Left cardiac atrium (tissue), 4 donors: ENCODE results near the gene QDPR. TPM values are rescaled to one million over a fixed set of nuclear protein-coding genes. Genes with fewer than 3 reads are reported as not detected.

Source experiments
- ATAC-seq, 2 donors: fragments of 200-7000 bp; cut with Tn5 transposase; one replicate each; pipeline ENCODE4 v1.9.1; 2020; ENCODE audit warnings: mild to moderate bottlenecking in 2 of 2, moderate library complexity in 2 of 2
- DNase-seq: peaks from one replicate; pipeline ENCODE4 v3.0.0-alpha.2; 2020
- intact Hi-C, 2 donors: fragments of 100-400 bp; cut with DNase I; formaldehyde crosslinking; loops; one replicate each; pipeline versions ENCODE4 v1.14.1 to v1.15.1; 2022 to 2023
- total RNA-seq, 2 donors: library from RNA; stranded (reverse); fragmentation: NEBNext Ultra II Directional; extraction: Animal tissue kit (Norgen Biotek cat#: 25700); gene quantifications; one replicate each; pipeline ENCODE4 v1.2.1, GENCODE V29; 2021
- donor health status: DM: no; HTN: yes; CAD: no.
- donor health status: DM: no; HTN: yes; CAD: no; lungs with severe emphysema.
- donor health status: DM: yes; HTN: yes; CAD: no.
- donor health status: Dilated cardiomyopathy.

QDPR gene
- total RNA-seq, 2 donors from 2014 or later, result 38.3 to 45.4 TPM

DNA sequence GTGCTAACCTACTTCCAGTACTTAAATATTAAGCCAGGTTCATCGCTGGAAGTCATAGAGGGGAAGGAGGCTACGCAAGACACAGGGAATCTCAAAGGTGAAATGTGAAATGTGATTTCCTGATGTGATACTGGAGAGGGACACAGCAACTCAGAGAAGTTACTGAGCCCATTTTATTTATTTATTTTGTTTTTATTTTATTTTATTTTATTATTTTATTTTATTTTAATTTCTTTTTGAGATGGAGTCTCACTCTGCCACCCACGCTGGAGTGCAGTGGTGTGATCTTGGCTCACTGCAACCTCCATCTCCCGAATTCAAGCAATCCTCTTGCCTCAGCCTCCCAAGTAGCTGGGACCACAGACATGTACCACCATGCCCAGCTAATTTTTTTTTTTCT, 22.8 kb upstream of the QDPR start:
- ATAC-seq (no peak), DNase-seq (no peak)
- intact Hi-C loops, result no loop called here

GRCh38 chr4:17531538-17532285, 19.8 kb upstream of the QDPR start:
- intact Hi-C loops, result no loop called here
- DNase-seq (no peak), ATAC-seq (no peak)

DNA sequence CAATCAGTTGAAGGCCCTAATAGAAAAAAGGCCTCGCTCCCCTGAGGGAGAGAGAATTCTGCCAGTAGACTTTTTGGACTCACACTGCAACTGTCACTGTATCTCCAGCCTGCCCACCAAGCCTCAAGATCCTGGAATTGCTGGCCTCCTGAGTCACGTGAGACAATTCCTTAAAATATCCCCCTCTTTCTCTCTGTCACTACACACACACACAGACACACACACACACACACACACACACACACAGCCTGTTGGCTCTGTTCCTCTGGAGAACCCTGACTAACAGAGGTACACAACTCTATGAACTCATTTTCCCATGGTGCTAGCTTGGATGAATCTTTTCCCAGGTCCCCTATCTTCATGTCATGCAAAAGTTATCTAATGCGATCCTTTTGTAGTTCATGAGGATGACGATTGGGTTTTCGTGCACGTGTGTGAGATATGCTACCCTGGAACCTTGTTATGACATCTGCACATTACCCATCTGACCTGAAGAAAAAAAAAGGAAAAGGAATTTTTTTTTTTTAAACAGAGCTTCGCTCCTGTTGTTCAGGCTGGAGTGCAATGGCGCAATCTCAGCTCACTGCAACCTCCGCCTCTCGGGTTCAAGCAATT, 16.8 kb upstream of the QDPR start:
- no peak for ATAC-seq
- no peak for DNase-seq
- intact Hi-C loops, result no loop called here

DNA sequence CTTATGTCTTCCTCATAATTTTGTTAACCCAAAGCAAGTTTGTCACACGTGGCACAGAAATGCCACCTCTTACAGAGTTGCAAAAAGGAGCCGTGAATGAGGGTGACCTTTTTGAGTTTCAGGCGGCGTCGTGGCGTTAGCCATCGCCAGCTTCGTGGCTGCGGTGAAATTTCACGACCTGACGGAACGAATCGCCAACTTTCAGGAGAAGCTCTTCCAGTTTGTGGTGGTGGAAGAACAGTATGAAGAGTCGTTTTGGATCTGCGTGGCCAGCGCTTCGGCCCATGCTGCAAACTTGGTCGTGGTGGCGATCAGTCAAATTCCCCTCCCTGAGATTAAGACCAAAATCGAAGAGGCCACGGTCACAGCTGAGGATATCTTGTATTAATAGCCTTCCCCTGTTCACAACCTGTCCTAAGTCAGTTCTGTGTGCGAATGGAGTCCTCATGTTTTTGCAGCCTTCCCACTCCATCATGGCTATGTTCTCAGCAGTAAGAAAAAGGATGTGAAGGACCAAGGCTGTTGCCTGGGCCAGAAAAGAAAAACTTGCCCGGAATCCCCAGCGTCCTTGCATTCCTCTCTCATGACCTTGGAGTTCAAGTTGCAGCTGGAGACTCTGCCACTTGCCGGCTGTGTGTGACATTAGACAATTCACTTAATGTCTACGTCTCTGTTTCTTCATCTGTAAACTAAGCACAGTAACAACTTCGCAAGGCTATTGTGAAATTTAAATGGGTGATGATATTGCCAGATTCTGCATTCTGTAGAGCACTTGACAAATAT, 15.0 kb upstream of the QDPR start:
- intact Hi-C loops, result no loop called here
- DNase-seq (no peak), ATAC-seq (no peak)

DNA sequence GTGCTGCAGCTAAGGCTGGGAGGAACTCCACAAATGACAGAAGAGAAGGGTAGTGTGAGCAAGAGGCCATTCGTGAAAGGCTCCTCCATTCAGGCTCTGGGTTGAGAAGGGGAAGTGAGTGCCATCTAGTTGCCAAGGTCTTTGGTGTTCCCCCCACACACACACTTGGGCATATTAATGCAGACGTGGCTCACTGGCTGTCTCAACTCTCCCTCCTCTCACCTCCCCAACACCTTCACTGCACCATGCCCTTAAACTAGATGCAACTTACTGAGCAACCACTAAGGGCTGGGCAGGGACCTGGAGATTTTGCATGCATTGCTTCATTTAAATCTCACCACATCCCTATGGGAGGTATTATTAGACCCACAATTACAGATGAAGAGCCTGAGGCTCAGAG, 11.8 kb upstream of the QDPR start:
- ATAC-seq (no peak), DNase-seq (no peak)
- intact Hi-C loops, result no loop called here

DNA sequence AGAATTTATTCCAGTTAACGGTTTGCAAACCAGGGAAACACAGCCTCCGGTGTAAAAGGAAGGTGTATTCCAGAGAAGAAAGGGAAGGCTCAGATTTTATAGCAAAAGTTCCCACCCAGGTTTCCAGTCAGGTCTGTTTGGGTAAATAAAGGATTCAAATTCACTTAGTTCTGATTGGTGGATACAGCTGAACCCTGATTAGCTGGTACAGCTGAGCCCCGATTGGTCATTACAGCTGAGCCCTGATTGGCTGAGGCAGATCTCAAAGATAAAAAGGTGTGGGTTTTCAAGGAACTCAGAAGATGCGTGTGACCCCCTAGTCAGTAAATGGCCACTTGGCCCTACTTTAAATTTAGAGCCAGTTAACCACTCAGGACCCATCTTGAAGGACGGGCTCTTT, 9.7 kb upstream of the QDPR start:
- intact Hi-C loops, result no loop called here
- DNase-seq (no peak), ATAC-seq (no peak)

DNA sequence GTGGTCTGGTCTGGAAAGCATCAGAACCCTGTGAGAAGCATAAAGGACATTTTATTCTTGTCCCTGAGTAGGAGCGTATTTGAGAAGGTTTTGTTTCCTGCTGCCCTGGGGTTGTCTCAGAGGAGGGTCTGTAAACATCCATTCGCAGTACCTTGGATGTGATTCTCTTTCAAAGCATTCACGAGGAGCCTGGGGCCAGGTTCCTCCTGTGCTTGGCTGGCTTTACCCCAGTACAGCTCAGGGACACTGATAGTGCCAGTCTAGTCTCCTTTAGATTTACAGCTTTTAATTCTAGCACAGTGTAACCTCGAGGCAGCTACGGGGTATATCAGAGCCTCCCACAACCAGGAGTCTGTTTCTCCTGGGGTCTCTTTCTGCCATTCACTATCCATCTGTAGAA, 5.8 kb upstream of the QDPR start:
- DNase-seq (no peak), ATAC-seq (no peak)
- intact Hi-C loops, result no loop called here

GRCh38 chr4:17516980-17517379, 5.1 kb upstream of the QDPR start:
- DNase-seq, result no peak
- intact Hi-C loops, result no loop called here
- ATAC-seq, result no peak

GRCh38 chr4:17515445-17516407, 3.8 kb upstream of the QDPR start:
- DNase-seq (no peak), ATAC-seq (no peak)
- intact Hi-C loops, result no loop called here

DNA sequence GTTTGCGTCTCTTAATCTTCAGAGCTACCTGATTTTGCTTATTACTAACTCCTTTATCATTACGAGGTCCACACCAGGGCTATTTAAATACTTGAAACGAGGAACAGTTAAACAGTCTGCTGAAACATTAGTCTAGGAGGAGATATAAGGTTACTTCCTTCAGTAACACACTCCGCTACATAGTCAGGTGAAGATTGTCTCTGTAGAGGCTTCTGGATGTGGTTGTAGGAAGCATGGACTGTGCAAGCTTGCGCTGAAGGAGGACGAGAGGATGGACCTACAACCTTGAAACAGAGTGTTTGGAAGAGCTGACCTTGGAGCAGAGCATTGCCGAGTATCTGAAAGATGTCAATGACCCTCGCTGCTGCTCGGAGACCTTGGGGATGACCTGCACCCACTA, 3.0 kb upstream of the QDPR start, which contains the start of gene CLRN2:
Gene CLRN2, plus strand, starts transcription at position 301 of the 400 bp plus-strand sequence. CDS start 102 bp downstream, outside the sequence.
- intact Hi-C loops, result no loop called here
- DNase-seq (no peak), ATAC-seq (no peak)

DNA sequence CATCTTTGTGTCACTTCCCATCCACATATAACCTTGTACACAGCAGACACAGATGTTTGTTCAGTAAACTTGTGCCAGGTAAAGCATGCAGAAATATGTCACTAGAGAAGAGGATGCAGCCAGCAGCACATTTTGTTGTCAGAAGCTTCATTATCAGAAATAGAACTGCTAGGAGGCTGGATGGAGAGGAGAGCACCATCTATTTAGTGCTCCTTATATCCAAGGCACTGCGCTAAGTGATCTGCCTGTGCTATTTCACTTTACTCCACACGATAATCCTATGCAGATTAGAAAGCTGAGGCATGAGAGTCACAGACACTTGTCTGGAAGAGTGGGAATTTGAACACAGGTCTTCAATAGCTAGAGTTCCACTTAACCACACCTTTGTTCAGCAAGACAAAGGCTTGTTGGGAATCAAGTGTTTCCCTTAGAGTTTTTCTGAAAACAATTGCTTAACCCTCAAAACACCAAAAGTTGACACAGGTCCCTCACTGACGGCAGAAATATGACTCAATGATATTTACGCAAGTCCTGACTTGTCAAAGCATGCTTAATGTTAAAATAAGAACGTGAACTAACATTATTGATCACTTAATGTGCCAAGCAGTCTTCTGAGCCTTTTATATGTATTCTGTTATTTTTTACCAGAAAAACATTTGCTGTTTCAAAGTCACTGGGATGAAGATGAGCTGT, 1.2 kb upstream of the QDPR start:
- ATAC-seq, result no peak
- DNase-seq, result no peak
- intact Hi-C loops, result no loop called here

- ATAC-seq (peak; percentile 64 to 81), DNase-seq (peak; percentile 68)
- intact Hi-C loops, result no loop called here
Measured at GRCh38 chr4:17511509-17511949, 361 bp downstream of the QDPR start.

GRCh38 chr4:17511051-17511450, 839 bp downstream of the QDPR start:
- intact Hi-C loops, result no loop called here
- peak; percentile 39 to 46 for ATAC-seq
- peak; percentile 28 for DNase-seq

GRCh38 chr4:17510582-17510981, 1.3 kb downstream of the QDPR start:
- intact Hi-C loops, result no loop called here
- no peak for DNase-seq
- ATAC-seq, result no peak

- DNase-seq (no peak), ATAC-seq (no peak)
- intact Hi-C loops, result no loop called here
Measured at GRCh38 chr4:17504081-17504480, 7.8 kb downstream of the QDPR start.

GRCh38 chr4:17502756-17503155, 9.1 kb downstream of the QDPR start:
- no peak for ATAC-seq

DNA sequence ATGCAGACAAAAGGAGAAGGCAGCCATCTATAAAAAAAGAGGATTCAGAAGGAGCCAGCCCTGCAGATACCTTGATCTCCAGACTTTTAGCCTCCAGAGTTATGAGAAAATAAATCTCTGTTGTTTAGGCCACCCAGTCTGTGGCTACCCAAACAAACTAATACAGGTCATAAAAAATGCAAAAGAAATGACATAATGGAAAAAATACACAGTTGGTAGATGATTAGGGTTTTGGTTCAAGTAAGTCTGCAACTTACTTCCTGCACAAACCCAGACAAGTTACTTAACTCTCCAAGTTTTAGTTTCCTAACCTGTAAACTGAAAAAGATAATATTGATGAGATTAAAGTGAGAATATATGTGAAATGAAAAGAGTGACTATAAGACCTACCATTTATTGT, 11.3 kb downstream of the QDPR start:
- ATAC-seq, result no peak
- no peak for DNase-seq
- intact Hi-C loops, result no loop called here

More at GRCh38 chr4:17502756-17503155, 9.1 kb downstream of the QDPR start:
- intact Hi-C loops, result no loop called here
- DNase-seq, result no peak

GRCh38 chr4:17497890-17498523, 13.9 kb downstream of the QDPR start:
- intact Hi-C loops, result no loop called here
- ATAC-seq, result peak in 1 of 2 donors; percentile 61

More at GRCh38 chr4:17497890-17498523, 13.9 kb downstream of the QDPR start:
- no peak for DNase-seq
